ENCODE results near the gene RALBP1. TPM values are rescaled to one million over a fixed set of nuclear protein-coding genes. Genes with fewer than 3 reads are reported as not detected.

RALBP1 gene
- total RNA-seq, 1 experiment from 2014 or later, result 66.2 TPM

- Histone ChIP-seq H3K27me3 (ENCODE audit: insufficient read depth, low read length) (no peaks in the 10 kb centered on the region), H4K20me1 (ENCODE audit: insufficient read depth) (no peaks in the 10 kb centered on the region), H3K79me2 (ENCODE audit: insufficient read depth, low read length) (peaks cover 66% of the 10 kb centered on the region), H3K9me3 (ENCODE audit: control insufficient read depth in 1 of 2, insufficient read depth in 1 of 2, low read depth in 1 of 2, low read length in 2 of 2) (no peaks in the 10 kb centered on the region), H3K36me3 (ENCODE audit: control insufficient read depth in 1 of 2, insufficient read depth in 2 of 2, low read length in 2 of 2) (no peaks in the 10 kb centered on the region), H3K27ac (ENCODE audit: low read depth, low read length) (no peak overlapping the region), H3K4me3 (replicated peaks in 1 of 2; ENCODE audit: low read depth in 1 of 2, low read length in 2 of 2) (no peak overlapping the region), H3K9me2 (ENCODE audit: insufficient read depth) (no peaks in the 10 kb centered on the region), H2AFZ (ENCODE audit: low read depth, low read length, poor library complexity, severe bottlenecking) (no peak overlapping the region), H3K9ac (ENCODE audit: low read length) (no peak overlapping the region), H3K4me1 (ENCODE audit: control insufficient read depth in 1 of 2, insufficient read depth in 2 of 2, low read length in 2 of 2) (peaks cover 4 to 16% of the 10 kb centered on the region in 2 experiments; a peak in 2 of 4 replicates), H3K4me2 (ENCODE audit: low read length) (no peak overlapping the region)
- intact Hi-C loops (cut with micrococcal nuclease), result no loop called here
- DNase-seq (ENCODE audit: low read depth, low spot score), result no peak
- no peak for ATAC-seq
- no TSS peak for BruUV-seq (replicated peaks)
- no peak for TF ChIP-seq YY1 (IDR thresholded peaks at IDR 0.05; ENCODE audit: extremely low read depth, insufficient replicate concordance, low read depth, low read length)
- TF ChIP-seq POLR2A (IDR thresholded peaks at IDR 0.05; ENCODE audit: borderline replicate concordance, extremely low read depth, insufficient read depth, insufficient read length), result no peak
- TF ChIP-seq ATF3 (IDR thresholded peaks at IDR 0.05), result no peak
- no peak for TF ChIP-seq MAX (IDR thresholded peaks at IDR 0.05)
- no peak for TF ChIP-seq CBX3 (IDR thresholded peaks at IDR 0.05; ENCODE audit: low read depth)
- no peak for TF ChIP-seq POLR2AphosphoS5 (IDR thresholded peaks at IDR 0.05; ENCODE audit: low read depth, low read length)
- no peak for TF ChIP-seq CTCF (IDR thresholded peaks at IDR 0.05 in 2 of 3, conservative IDR thresholded peaks at IDR 0.05 in 1 of 3; ENCODE audit: borderline replicate concordance in 1 of 3, insufficient read depth in 1 of 3, low read depth in 2 of 3, low read length in 2 of 3)
- TF ChIP-seq EZH2 (IDR thresholded peaks at IDR 0.05), result no peak
- TF ChIP-seq EGR1 (IDR thresholded peaks at IDR 0.05; ENCODE audit: low read depth), result no peak
- no peak for TF ChIP-seq ZBTB33 (IDR thresholded peaks at IDR 0.05; ENCODE audit: extremely low read depth, insufficient replicate concordance, low read length)
- no peak for TF ChIP-seq CEBPB (IDR thresholded peaks at IDR 0.05; ENCODE audit: low read depth)
- no peak for TF ChIP-seq RAD21 (IDR thresholded peaks at IDR 0.05; ENCODE audit: low read depth)
- no peak for TF ChIP-seq ELF1 (IDR thresholded peaks at IDR 0.05; ENCODE audit: borderline replicate concordance, low read depth)
- no peak for TF ChIP-seq FOSL1 (IDR thresholded peaks at IDR 0.05; ENCODE audit: low read depth)
- TF ChIP-seq REST (IDR thresholded peaks at IDR 0.05; ENCODE audit: low read depth), result no peak
- POLR2A ChIA-PET, result no interaction called here
- RAD21 ChIA-PET (ENCODE audit: low non-redundant PET in 1 of 2, low total read pairs in 2 of 2, uncharacterized antibody in 2 of 2, unreplicated experiment in 2 of 2), result no interaction called here
- CTCF ChIA-PET, result no interaction called here
Observed at GRCh38 chr18:9507565-9508088, 32.3 kb downstream of the RALBP1 start.
